GM23338 (cell line): ENCODE data around the gene PROSER2. TPM values are rescaled to one million over a fixed set of nuclear protein-coding genes. Genes with fewer than 3 reads are reported as not detected.

Source experiments
- ATAC-seq: fragments of 200-7000 bp; cut with Tn5 transposase; 3 replicates; pipeline ENCODE4 v1.9.1; 2020
- DNase-seq: peaks from one replicate; pipeline ENCODE4 v3.0.0-alpha.2; 2015; ENCODE audit warnings: low spot score
- H2AFZ ChIP-seq: fragments of 200-600 bp; sonication (generic); 2 replicates; pipeline ENCODE4 v1.8.0; 2016; ENCODE audit warnings: antibody characterized with exemption, mild to moderate bottlenecking, moderate library complexity
- H3F3A ChIP-seq: fragments of 200-600 bp; sonication (generic); replicated peaks from 2 replicates; pipeline ENCODE4 v1.8.0; 2017; ENCODE audit warnings: antibody characterized with exemption, mixed run types, low read depth
- H3K27ac ChIP-seq: fragments of 200-600 bp; sonication (generic); 2 replicates; pipeline ENCODE4 v1.6.1; 2016; ENCODE audit warnings: low read depth
- H3K27me3 ChIP-seq: fragments of 200-600 bp; sonication (generic); 2 replicates; pipeline ENCODE4 v1.8.0; 2016; ENCODE audit warnings: mild to moderate bottlenecking, mixed run types, moderate library complexity; ENCODE audit not compliant: insufficient read depth
- H3K36me3 ChIP-seq: fragments of 200-600 bp; sonication (generic); 2 replicates; pipeline ENCODE4 v1.8.0; 2016; ENCODE audit warnings: mild to moderate bottlenecking; ENCODE audit not compliant: insufficient read depth
- H3K4me1 ChIP-seq: fragments of 200-600 bp; sonication (generic); 2 replicates; pipeline ENCODE4 v1.8.0; 2016; ENCODE audit warnings: mild to moderate bottlenecking, moderate library complexity; ENCODE audit not compliant: insufficient read depth
- H3K4me2 ChIP-seq: fragments of 200-600 bp; sonication (generic); 2 replicates; pipeline ENCODE4 v1.7.1; 2017; ENCODE audit warnings: mixed run types
- H3K4me3 ChIP-seq: fragments of 200-600 bp; sonication (generic); 2 replicates; pipeline ENCODE4 v1.6.1; 2016; ENCODE audit warnings: mixed run types
- H3K79me2 ChIP-seq: fragments of 200-600 bp; sonication (generic); replicated peaks from 2 replicates; pipeline ENCODE4 v1.8.0; 2017; ENCODE audit warnings: mild to moderate bottlenecking; ENCODE audit not compliant: insufficient read depth
- H3K9me2 ChIP-seq: fragments of 200-600 bp; sonication (generic); 2 replicates; pipeline ENCODE4 v1.8.0; 2017; ENCODE audit not compliant: insufficient read depth
- H4K20me1 ChIP-seq: fragments of 200-600 bp; sonication (generic); replicated peaks from 2 replicates; pipeline ENCODE4 v1.8.0; 2017; ENCODE audit warnings: mild to moderate bottlenecking; ENCODE audit not compliant: insufficient read depth
- H3K27ac Mint-ChIP-seq: 2 replicates; pipeline ENCODE4 v1.8.0; 2020; ENCODE audit warnings: inconsistent platforms, mild to moderate bottlenecking, moderate library complexity, mixed read lengths
- H3K27me3 Mint-ChIP-seq: 3 replicates; pipeline ENCODE4 v1.8.0; 2022; ENCODE audit warnings: low read depth, mild to moderate bottlenecking, moderate library complexity, mixed read lengths, inconsistent platforms; ENCODE audit not compliant: insufficient read depth, poor library complexity
- H3K36me3 Mint-ChIP-seq: 3 replicates; pipeline ENCODE4 v1.8.0; 2021; ENCODE audit warnings: low read depth, mild to moderate bottlenecking, inconsistent platforms, moderate library complexity, mixed read lengths
- H3K4me1 Mint-ChIP-seq: 3 replicates; pipeline ENCODE4 v1.8.0; 2020; ENCODE audit warnings: mild to moderate bottlenecking, inconsistent platforms, mixed read lengths
- H3K4me3 Mint-ChIP-seq: 3 replicates; pipeline ENCODE4 v1.8.0; 2021; ENCODE audit warnings: moderate library complexity, mild to moderate bottlenecking, inconsistent platforms, mixed read lengths
- H3K9me3 Mint-ChIP-seq: 3 replicates; pipeline ENCODE4 v1.8.0; 2020; ENCODE audit warnings: moderate library complexity, mild to moderate bottlenecking, inconsistent platforms, mixed read lengths
- CREB1 ChIP-seq: fragments of 250-450 bp; sonication (Bioruptor Pico); IDR thresholded peaks from 2 replicates; pipeline ENCODE4 v1.5.0; 2020; ENCODE audit warnings: low read depth, mild to moderate bottlenecking, moderate library complexity
- CTCF ChIP-seq, 2 experiments: fragments of 200-600 bp in 1 of 2; sonication (generic) in 1 of 2; conservative IDR thresholded peaks; 2 replicates each; pipeline versions ENCODE4 v1.5.1 to v1.6.1; 2016 to 2017; ENCODE audit warnings: antibody characterized with exemption in 2 of 2, low read depth in 2 of 2, mild to moderate bottlenecking in 2 of 2, moderate library complexity in 1 of 2
- ETS1 ChIP-seq: IDR thresholded peaks from 2 replicates; pipeline ENCODE4 v1.6.1; 2016; ENCODE audit warnings: antibody characterized with exemption
- EZH2 ChIP-seq: fragments of 200-600 bp; sonication (generic); IDR thresholded peaks from one replicate; pipeline ENCODE4 v1.8.0; 2017; ENCODE audit warnings: antibody characterized with exemption, mild to moderate bottlenecking, low read depth; ENCODE audit not compliant: unreplicated experiment
- EZH2phosphoT487 ChIP-seq: fragments of 200-600 bp; sonication (generic); IDR thresholded peaks from one replicate; pipeline ENCODE4 v1.8.1; 2018; ENCODE audit warnings: antibody characterized with exemption; ENCODE audit not compliant: unreplicated experiment
- JUNB ChIP-seq: IDR thresholded peaks from one replicate; pipeline ENCODE4 v1.6.1; 2016; ENCODE audit warnings: antibody characterized with exemption; ENCODE audit not compliant: unreplicated experiment
- NANOG ChIP-seq: IDR thresholded peaks from 2 replicates; pipeline ENCODE4 v1.6.1; 2016; ENCODE audit warnings: antibody characterized with exemption, borderline replicate concordance
- POLR2AphosphoS5 ChIP-seq: IDR thresholded peaks from 2 replicates; pipeline ENCODE4 v1.6.1; 2016; ENCODE audit warnings: antibody characterized with exemption, low read depth
- REST ChIP-seq: IDR thresholded peaks from one replicate; pipeline ENCODE4 v1.6.1; 2018; ENCODE audit warnings: antibody characterized with exemption; ENCODE audit not compliant: unreplicated experiment
- STAT1 ChIP-seq: IDR thresholded peaks from one replicate; pipeline ENCODE4 v1.6.1; 2016; ENCODE audit warnings: antibody characterized with exemption; ENCODE audit not compliant: unreplicated experiment
- ZNF114 ChIP-seq: fragments of 250-450 bp; sonication (Bioruptor Pico); IDR thresholded peaks from 2 replicates; pipeline ENCODE4 v1.5.0; 2020; ENCODE audit warnings: mild to moderate bottlenecking, moderate library complexity
- ZNF331 ChIP-seq: fragments of 250-450 bp; sonication (Bioruptor Pico); IDR thresholded peaks from 2 replicates; pipeline ENCODE4 v1.5.0; 2020; ENCODE audit warnings: low read depth, mild to moderate bottlenecking, moderate library complexity
- ZNF462 ChIP-seq: fragments of 250-450 bp; sonication (Bioruptor Pico); IDR thresholded peaks from 2 replicates; pipeline ENCODE4 v1.5.0; 2020; ENCODE audit warnings: mild to moderate bottlenecking, moderate library complexity
- polyA plus RNA-seq: library from polyadenylated mRNA; unstranded; fragments of >200 nt; fragmentation: Nextera tagmentation; extraction: Ambion mirVana; gene quantifications from 2 replicates; pipeline ENCODE4 v1.2.1, GENCODE V29; 2016
- total RNA-seq: library from RNA; depleted of rRNA; stranded (reverse); fragments of >200 nt; shearing (Covaris generic); gene quantifications from 2 replicates; pipeline ENCODE4 v1.2.3, GENCODE V29; 2014

Gene PROSER2
- total and polyA plus RNA-seq, 2 experiments from 2014 or later, result 4.2 to 10.8 TPM

- no peaks in the 10 kb centered on the region for H3K36me3 Mint-ChIP-seq
- ATAC-seq (no peak), DNase-seq (no peak)
- Histone ChIP-seq H4K20me1 (no peaks in the 10 kb centered on the region), H3K27ac (no peak overlapping the region), H3K9me2 (no peaks in the 10 kb centered on the region), H3K79me2 (no peaks in the 10 kb centered on the region), H3K4me1 (0 out of 2 replicates have a peak, but pooled peaks cover 1% of the 10 kb centered on the region), H3K27me3 (no peaks in the 10 kb centered on the region), H3K4me3 (no peak overlapping the region), H3K4me2 (no peak overlapping the region), H2AFZ (no peak overlapping the region), H3F3A (no peaks in the 10 kb centered on the region), H3K36me3 (no peaks in the 10 kb centered on the region)
- peaks cover 6% of the 10 kb centered on the region for H3K4me1 Mint-ChIP-seq
- no peaks in the 10 kb centered on the region for H3K9me3 Mint-ChIP-seq
- TF ChIP-seq STAT1 (no peak), POLR2AphosphoS5 (no peak), CREB1 (CRISPR knock-in tag) (no peak), ETS1 (no peak), ZNF462 (CRISPR knock-in tag) (no peak), ZNF114 (CRISPR knock-in tag) (no peak), EZH2phosphoT487 (no peak), REST (no peak), JUNB (no peak), EZH2 (no peak), ZNF331 (CRISPR knock-in tag) (no peak), NANOG (no peak), CTCF (conservative IDR thresholded peaks at IDR 0.05; ENCODE audit: low read depth in 2 of 2) (no peak)
- no peak overlapping the region for H3K27ac Mint-ChIP-seq
- H3K27me3 Mint-ChIP-seq, result peaks cover 4% of the 10 kb centered on the region
- H3K4me3 Mint-ChIP-seq, result no peak overlapping the region
These were observed 83.6 kb downstream of the PROSER2 start for GRCh38 chr10:11906714-11907113.
